HG02623 (cell line): ENCODE results near the gene FGFBP3.

Experiments used
- ATAC-seq: cut with Tn5 transposase; IDR thresholded peaks from one replicate; pipeline ENCODE4 v1.9.1; 2021; ENCODE audit warnings: moderate library complexity; ENCODE audit not compliant: unreplicated experiment

FGFBP3 gene, protein sequence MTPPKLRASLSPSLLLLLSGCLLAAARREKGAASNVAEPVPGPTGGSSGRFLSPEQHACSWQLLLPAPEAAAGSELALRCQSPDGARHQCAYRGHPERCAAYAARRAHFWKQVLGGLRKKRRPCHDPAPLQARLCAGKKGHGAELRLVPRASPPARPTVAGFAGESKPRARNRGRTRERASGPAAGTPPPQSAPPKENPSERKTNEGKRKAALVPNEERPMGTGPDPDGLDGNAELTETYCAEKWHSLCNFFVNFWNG

GRCh38 chr10:91909117-91909677 lies at the start of gene FGFBP3:
Gene FGFBP3 (minus strand): TSS chr10:91909486. CDS start chr10:91908969, 517 bp downstream.
- no peak for ATAC-seq

GRCh38 chr10:91957091-91957490 lies 47.8 kb upstream of the FGFBP3 start:
- no peak for ATAC-seq

DNA sequence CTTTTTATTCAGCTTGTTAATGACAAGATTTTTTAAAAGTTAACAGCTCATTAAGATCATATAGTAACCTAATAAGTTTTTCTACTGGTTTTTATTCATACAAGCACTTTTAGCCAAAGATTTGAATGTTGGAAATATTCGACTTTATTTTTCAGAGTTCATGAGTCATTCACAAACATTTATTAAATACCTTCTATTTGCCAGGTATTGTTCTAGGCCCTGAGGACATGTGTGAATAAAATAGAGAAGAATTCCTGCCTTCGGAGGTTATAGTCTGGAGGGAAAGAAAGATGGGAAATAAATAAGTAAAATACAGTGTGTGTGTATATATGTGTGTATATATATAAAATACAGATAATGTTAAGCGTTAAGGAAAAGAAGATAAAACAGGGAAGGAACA lies 45.8 kb upstream of the FGFBP3 start:
- ATAC-seq = no peak

- no peak for ATAC-seq
These were observed 44.4 kb upstream of the FGFBP3 start for GRCh38 chr10:91953600-91954160.

DNA sequence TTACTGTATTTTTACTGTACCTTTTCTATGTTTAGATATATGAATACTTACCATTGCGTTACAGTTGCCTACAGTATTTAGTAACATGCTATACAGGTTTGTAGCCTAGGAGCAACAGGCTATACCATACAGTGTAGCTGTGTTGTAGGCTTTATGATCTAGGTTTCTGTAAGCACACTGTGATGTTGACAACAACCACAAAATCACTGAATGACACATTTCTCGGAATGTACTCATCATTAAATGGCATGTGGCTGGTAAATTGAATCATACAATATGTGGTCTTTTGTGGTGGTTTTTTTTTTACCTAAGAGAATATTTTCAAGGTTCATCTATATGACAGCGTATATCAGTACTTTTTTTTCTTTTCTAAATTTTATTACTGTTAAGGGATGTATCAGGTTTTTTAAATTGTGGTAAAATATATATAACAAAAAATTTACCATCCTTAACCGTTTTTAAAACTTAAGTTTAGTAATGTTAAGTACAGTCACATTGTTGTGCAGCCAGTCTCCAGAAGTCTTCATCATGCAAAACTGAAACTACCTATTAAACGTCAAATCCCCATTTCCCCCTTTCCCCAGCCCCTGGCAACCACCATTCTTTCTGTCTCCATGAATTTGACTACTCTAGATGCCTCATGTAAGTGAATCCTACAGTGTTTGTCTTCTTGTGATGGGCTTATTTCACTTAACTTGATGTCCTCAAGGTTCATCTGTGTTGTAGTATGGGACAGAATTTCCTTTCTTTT lies 35.8 kb upstream of the FGFBP3 start:
- peak; percentile 57 for ATAC-seq

DNA sequence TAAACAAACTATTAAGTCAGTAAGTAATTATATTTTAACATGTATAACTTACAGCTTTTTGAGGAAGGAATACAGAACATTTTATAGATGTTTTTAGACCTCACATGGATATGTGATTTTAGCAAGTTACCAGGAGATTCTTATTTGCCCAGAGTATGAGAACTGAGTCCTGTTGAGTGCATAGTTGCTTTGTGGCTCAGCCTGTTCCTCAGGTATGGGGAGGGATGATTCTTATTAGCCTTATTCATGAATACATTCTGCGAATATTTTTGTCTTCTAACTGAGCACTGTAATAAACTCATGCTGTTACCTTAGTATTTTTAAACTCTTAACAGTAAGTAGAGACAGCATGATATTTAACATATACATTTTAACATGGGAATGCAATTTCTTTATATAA lies 32.1 kb upstream of the FGFBP3 start:
- ATAC-seq = no peak

GRCh38 chr10:91939653-91940052 lies 30.4 kb upstream of the FGFBP3 start:
- no peak for ATAC-seq

DNA sequence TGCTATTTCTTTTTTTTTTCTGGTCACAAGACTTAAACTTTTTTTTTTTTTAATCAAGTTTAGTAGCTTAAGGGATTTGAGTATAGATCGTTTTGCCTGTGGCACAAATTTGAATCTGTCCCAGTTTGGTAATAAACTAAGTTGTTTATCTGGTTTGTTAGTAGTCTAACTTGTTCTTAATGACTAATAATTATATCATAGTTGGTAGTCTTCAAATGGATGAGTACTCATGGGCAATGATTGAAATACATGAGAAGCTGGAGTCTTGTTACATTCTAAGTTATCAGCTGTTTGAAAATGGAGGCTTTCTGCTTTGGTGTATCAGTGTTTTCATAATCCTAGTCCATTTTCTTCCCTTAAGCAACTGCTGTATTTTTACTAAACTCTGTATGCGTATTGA lies 26.6 kb upstream of the FGFBP3 start:
- no peak for ATAC-seq

DNA sequence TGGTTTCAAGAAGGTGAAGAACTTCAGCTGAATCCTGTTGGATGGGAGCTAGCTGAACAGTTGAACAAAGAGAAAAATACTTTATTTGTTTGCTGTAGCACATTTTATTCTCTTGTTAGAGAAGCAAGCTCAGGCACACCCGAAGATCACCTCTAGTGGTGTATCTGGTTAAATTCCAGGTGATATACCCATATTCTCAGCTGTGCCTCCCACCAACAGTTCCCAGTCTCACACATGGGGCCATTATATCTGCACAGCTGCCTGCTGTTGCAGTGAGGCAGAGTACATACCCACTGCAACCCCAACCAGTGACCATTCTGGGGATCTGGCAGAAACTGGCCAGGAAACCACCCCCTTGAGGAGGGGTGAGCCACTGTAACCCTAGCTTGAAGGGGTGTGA lies 23.5 kb upstream of the FGFBP3 start:
- ATAC-seq = no peak

DNA sequence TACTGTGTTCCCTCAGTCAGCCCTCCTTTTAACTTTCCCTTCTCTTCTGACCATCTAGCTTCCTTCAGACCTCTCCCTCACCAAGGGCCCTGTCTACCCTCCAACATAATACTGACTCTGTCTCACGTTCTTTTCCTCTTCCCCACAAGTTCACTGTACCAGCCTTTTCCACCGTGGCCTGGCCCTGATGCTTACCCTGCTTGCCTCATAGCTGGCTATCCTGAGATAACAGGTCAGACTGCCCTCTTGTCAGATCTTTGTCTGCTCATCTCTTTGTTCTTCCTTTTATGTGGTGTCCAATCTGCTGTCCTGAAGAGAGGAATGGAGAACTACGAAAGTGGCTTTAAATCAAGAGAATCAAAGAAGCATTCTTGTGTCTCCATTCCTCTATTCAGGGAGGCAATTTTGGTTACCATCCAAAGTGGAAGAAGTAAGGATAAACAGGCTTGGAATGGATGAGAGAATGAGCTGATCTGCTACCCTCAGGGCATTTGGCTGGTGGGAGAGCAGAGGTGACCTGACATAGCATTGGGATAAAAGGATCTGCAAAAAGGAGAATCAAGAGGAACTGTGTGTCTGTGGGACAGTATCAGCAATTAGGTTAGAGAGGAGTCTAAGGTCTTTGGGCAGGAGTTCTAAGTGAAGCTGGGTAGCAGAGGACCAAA lies 22.4 kb upstream of the FGFBP3 start:
- ATAC-seq = no peak

DNA sequence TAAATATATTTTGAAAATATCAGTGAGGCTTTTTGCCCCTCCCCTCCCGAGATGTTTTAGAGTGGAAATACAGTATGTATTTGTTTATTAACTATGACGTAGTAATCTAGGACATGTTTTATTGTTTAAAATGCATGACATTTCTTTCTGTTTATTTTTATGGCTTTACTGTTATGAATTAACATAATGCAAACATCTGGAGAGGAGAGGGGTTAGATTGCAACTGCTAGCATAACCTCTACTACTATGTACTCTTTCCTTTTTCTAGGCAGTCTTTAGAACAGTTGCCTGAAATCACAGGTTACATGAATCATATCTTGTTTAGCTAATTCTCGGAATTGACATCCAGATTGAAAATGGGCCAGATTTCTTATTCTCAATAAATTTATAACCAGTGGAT lies 21.7 kb upstream of the FGFBP3 start:
- ATAC-seq = no peak

GRCh38 chr10:91925022-91925320 lies 15.7 kb upstream of the FGFBP3 start:
- ATAC-seq = no peak

- peak; percentile 12 for ATAC-seq
These were observed 15.1 kb upstream of the FGFBP3 start for GRCh38 chr10:91924212-91925021.

GRCh38 chr10:91923371-91924211 lies 14.3 kb upstream of the FGFBP3 start, which contains the start of gene BTAF1:
Gene BTAF1 (plus strand): TSS chr10:91923770. CDS start chr10:91924077, 307 bp downstream.
- peak; percentile 98 for ATAC-seq

DNA sequence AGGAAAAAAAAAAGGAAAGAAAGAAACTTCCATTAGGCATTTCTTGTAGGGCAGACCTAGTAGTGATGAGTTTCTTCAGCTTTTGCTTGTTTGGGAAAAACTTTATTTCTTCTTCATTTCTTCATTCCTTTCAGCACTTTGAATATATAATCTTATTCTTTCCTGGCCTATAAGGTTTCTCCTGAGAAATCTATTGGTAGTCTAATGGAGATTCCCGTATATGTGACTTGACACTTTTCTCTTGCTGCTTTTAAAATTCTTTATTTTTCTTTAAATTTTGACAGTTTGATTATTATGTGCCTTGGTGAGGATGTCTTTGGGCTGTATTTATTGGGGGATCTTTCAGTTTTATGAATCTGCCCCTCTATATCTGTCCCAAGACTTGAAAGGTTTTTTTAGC lies 10.4 kb upstream of the FGFBP3 start:
- ATAC-seq = no peak

DNA sequence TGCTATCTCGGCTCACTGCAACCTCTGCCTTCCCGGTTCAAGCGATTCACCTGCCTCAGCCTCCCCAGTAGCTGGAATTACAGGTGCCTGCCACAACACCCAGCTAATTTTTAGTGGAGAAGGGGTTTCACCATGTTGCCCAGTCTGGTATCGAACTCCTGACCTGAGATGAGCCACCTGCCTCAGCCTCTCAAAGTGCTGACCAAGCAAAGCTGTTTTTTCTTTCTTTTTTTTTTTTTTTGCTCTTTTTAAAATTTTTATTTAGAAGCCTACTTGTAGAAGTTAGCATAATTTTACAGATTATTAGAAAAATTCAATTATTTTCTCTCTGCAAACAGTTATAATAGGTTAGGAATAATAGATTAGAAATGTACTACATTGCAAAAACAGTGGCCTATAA lies 1.2 kb upstream of the FGFBP3 start:
- no peak for ATAC-seq

GRCh38 chr10:91908337-91909116 lies 759 bp downstream of the FGFBP3 start:
- ATAC-seq = peak; percentile 85

GRCh38 chr10:91907914-91908336 lies 1.4 kb downstream of the FGFBP3 start:
- ATAC-seq = no peak

- ATAC-seq = no peak
These were observed 2.2 kb downstream of the FGFBP3 start for GRCh38 chr10:91907033-91907594.
